Left lung (tissue), 10 donors: ENCODE results near the gene COL16A1. TPM values are rescaled to one million over a fixed set of nuclear protein-coding genes. Genes with fewer than 3 reads are reported as not detected.
"Not testable (repeated sequence)": the region's sequence is repeated elsewhere in the genome, so short reads cannot be mapped to it uniquely, and the experiment has no call there.

Experiments used
- ATAC-seq: fragments of 200-7000 bp; cut with Tn5 transposase; one replicate; pipeline ENCODE4 v1.9.1; 2020; ENCODE audit warnings: moderate library complexity
- DNase-seq, 4 donors: peaks; one replicate each; pipeline ENCODE4 v3.0.0-alpha.2; 2013 to 2020
- H3K27ac ChIP-seq, 2 donors: fragments of 200-600 bp; sonication (generic) in 1 of 2; one replicate each; pipeline versions ENCODE4 v1.5.0 to v1.8.0; 2020 to 2021
- H3K27me3 ChIP-seq, 2 donors: fragments of 200-600 bp; sonication (generic) in 1 of 2; one replicate each; pipeline versions ENCODE4 v1.5.0 to v1.8.0; 2020 to 2021
- H3K36me3 ChIP-seq, 2 donors: fragments of 200-600 bp; sonication (generic) in 1 of 2; one replicate each; pipeline versions ENCODE4 v1.5.0 to v1.8.0; 2020 to 2021
- H3K4me1 ChIP-seq, 2 donors: fragments of 200-600 bp; one replicate each; pipeline ENCODE4 v1.8.0; 2021
- H3K4me3 ChIP-seq, 2 donors: fragments of 200-600 bp; sonication (generic) in 1 of 2; one replicate each; pipeline versions ENCODE4 v1.5.0 to v1.8.0; 2020 to 2021; ENCODE audit warnings: mild to moderate bottlenecking in 1 of 2
- H3K9me3 ChIP-seq, 2 donors: fragments of 200-600 bp; sonication (generic) in 1 of 2; one replicate each; pipeline versions ENCODE4 v1.5.0 to v1.8.0; 2020 to 2021
- intact Hi-C, 2 donors: fragments of 100-400 bp; cut with DNase I; formaldehyde crosslinking; loops; one replicate each; pipeline versions ENCODE4 v1.11.2 to v1.14.2; 2022
- polyA plus RNA-seq, 6 donors: library from polyadenylated mRNA; unstranded; fragments of 120-200 nt; gene quantifications; one replicate each; pipeline ENCODE4 v1.2.1, GENCODE V29; 2013; ENCODE audit not compliant: insufficient read length in 6 of 6
- total RNA-seq, 2 donors: library from RNA; stranded (reverse); fragmentation: NEBNext Ultra II Directional; extraction: Animal tissue kit (Norgen Biotek cat#: 25700); gene quantifications; one replicate each; pipeline ENCODE4 v1.2.1, GENCODE V29; 2021
- TF ChIP-seq, protein P1 (sequence below), 2 donors: fragments of 200-600 bp; sonication (generic) in 1 of 2; IDR thresholded peaks; one replicate each; pipeline versions ENCODE4 v1.5.0 to v1.8.0; 2021; ENCODE audit warnings: antibody characterized with exemption in 2 of 2
- donor health status: DM: no; HTN: yes; CAD: no.
- donor health status: DM: no; HTN: no; CAD: no.

COL16A1 gene
- total and polyA plus RNA-seq, 8 donors, result 64.8 to 177 (median 118) TPM

DNA sequence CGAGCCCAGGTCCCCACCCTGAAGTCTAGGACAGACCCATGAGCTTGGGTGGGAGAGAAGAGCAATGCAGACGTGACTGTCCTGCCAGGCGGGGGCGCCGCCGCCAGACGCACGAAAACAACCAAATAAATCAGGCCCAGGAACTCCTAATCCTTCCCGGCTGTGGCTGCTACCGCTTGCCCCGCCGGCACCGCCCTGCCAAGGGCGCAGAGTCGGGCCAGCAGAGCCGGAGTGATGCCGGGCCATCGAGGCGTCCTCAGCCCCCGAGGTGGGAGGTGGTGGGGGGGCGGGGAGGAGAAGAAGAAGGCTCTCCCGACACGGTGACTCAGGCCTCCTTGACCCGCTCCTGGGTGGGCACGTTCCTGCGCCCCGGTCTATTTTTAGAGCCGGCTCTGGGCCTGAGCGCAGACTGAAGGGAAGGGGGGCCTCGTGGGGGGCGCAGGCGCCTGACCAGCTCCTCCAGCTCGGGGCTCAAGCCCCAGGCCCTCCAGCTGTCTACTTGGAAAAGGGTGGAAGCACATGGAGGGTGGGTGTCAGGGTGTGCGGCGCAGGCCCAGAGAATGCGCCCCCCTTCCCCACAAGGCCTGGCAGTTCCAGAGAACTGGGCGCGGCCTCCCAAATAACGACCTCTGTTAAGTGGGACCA is 10.7 kb upstream of the COL16A1 start:
- Histone ChIP-seq H3K36me3 (no peaks in the 10 kb centered on the region), H3K27me3 (peaks cover 0 to 64% of the 10 kb centered on the region in 2 donors), H3K4me1 (peaks cover 5 to 21% of the 10 kb centered on the region in 2 donors), H3K9me3 (no peaks in the 10 kb centered on the region), H3K4me3 (peak overlapping the region; percentile 25 to 33), H3K27ac (peak overlapping the region; percentile 57 to 81)
- peak; percentile 45 for ATAC-seq
- peak in 2 of 4 donors; percentile 71 to 90 for DNase-seq
- TF ChIP-seq, protein P1, sequence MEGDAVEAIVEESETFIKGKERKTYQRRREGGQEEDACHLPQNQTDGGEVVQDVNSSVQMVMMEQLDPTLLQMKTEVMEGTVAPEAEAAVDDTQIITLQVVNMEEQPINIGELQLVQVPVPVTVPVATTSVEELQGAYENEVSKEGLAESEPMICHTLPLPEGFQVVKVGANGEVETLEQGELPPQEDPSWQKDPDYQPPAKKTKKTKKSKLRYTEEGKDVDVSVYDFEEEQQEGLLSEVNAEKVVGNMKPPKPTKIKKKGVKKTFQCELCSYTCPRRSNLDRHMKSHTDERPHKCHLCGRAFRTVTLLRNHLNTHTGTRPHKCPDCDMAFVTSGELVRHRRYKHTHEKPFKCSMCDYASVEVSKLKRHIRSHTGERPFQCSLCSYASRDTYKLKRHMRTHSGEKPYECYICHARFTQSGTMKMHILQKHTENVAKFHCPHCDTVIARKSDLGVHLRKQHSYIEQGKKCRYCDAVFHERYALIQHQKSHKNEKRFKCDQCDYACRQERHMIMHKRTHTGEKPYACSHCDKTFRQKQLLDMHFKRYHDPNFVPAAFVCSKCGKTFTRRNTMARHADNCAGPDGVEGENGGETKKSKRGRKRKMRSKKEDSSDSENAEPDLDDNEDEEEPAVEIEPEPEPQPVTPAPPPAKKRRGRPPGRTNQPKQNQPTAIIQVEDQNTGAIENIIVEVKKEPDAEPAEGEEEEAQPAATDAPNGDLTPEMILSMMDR (IDR thresholded peaks at IDR 0.05), result no peak
- intact Hi-C loops, result no loop called here

- H3K9me3 ChIP-seq, result no peaks in the 10 kb centered on the region
- no peaks in the 10 kb centered on the region for H3K36me3 ChIP-seq
- ATAC-seq (peak; percentile 5), DNase-seq (peak in 3 of 4 donors; percentile 23 to 50 (median 47))
- H3K4me1 ChIP-seq, result peaks cover 5 to 21% of the 10 kb centered on the region in 2 donors
- H3K4me3 ChIP-seq, result no peak overlapping the region
- TF ChIP-seq, protein P1 (IDR thresholded peaks at IDR 0.05), result no peak
- H3K27me3 ChIP-seq, result peaks cover 0 to 46% of the 10 kb centered on the region in 2 donors
- peak overlapping the region in 1 of 2 donors; percentile 81 for H3K27ac ChIP-seq
- intact Hi-C loops, result no loop called here
These were observed 8.8 kb upstream of the COL16A1 start for GRCh38 chr1:31712630-31713029.

DNA sequence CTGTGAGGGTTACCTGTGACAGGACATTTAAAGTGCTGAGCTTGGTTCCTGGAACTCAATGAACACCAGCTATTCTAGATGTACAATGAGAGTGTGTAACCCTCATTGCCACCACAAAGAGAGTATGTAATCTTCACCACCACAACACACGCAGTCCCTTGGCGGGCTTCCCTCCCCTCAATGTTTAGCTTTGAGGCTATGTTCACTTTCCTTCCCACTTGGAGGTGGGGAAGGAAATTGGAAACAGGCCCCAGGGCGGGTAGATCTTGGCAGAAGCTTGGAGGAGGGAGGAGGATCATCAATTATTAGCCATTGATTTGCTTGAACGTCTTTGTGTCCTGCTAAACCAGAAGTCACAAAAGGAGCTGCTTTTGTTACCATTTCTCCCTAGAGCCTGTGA is 8.3 kb upstream of the COL16A1 start:
- peaks cover 5 to 21% of the 10 kb centered on the region in 2 donors for H3K4me1 ChIP-seq
- no peaks in the 10 kb centered on the region for H3K36me3 ChIP-seq
- H3K4me3 ChIP-seq, result no peak overlapping the region
- DNase-seq (no peak), ATAC-seq (no peak)
- TF ChIP-seq, protein P1 (IDR thresholded peaks at IDR 0.05), result no peak
- H3K27me3 ChIP-seq, result peaks cover 0 to 41% of the 10 kb centered on the region in 2 donors
- peak overlapping the region in 1 of 2 donors; percentile 81 for H3K27ac ChIP-seq
- intact Hi-C loops, result no loop called here
- no peaks in the 10 kb centered on the region for H3K9me3 ChIP-seq

- intact Hi-C loops, result no loop called here
- peaks cover 13 to 15% of the 10 kb centered on the region in 2 donors for H3K4me1 ChIP-seq
- H3K36me3 ChIP-seq, result no peaks in the 10 kb centered on the region
- TF ChIP-seq, protein P1 (IDR thresholded peaks at IDR 0.05), result no peak
- peaks cover 17 to 39% of the 10 kb centered on the region in 2 donors for H3K27me3 ChIP-seq
- no peak overlapping the region for H3K27ac ChIP-seq
- no peak for DNase-seq
- H3K9me3 ChIP-seq, result no peaks in the 10 kb centered on the region
- no peak for ATAC-seq
- no peak overlapping the region for H3K4me3 ChIP-seq
These were observed 4.5 kb upstream of the COL16A1 start for GRCh38 chr1:31708324-31708723.

- ATAC-seq (no peak), DNase-seq (no peak)
- Histone ChIP-seq H3K4me3 (no peak overlapping the region), H3K27me3 (peaks cover 17 to 41% of the 10 kb centered on the region in 2 donors), H3K9me3 (no peaks in the 10 kb centered on the region), H3K36me3 (no peaks in the 10 kb centered on the region), H3K4me1 (peaks cover 13% of the 10 kb centered on the region in 2 donors), H3K27ac (no peak overlapping the region)
- intact Hi-C loops, result no loop called here
- TF ChIP-seq, protein P1 (IDR thresholded peaks at IDR 0.05), result no peak
These were observed 3.9 kb upstream of the COL16A1 start for GRCh38 chr1:31707711-31708110.

- H3K9me3 ChIP-seq, intact Hi-C loops, H3K27ac ChIP-seq, ATAC-seq, H3K4me3 ChIP-seq, DNase-seq, H3K36me3 ChIP-seq: not testable (repeated sequence)
- Histone ChIP-seq H3K4me1 (peaks cover 9 to 13% of the 10 kb centered on the region in 2 donors), H3K27me3 (peaks cover 17 to 47% of the 10 kb centered on the region in 2 donors)
These were observed 3.3 kb upstream of the COL16A1 start for GRCh38 chr1:31707059-31707600.
